ENCODE measurements around the gene PCK1.

The PCK1 gene

GRCh38 chr20:57536771-57537724 is 23.9 kb upstream of the PCK1 start:
- DNase-seq, result no peak

- DNase-seq, result no peak
Measured at GRCh38 chr20:57537822-57538221, 23.1 kb upstream of the PCK1 start.

- DNase-seq, result no peak
Measured at GRCh38 chr20:57539889-57540288, 21.0 kb upstream of the PCK1 start.

GRCh38 chr20:57540890-57541580 is 19.9 kb upstream of the PCK1 start:
- DNase-seq, result no peak

- DNase-seq, result no peak
Measured at GRCh38 chr20:57543754-57544153, 17.2 kb upstream of the PCK1 start.

GRCh38 chr20:57544838-57545564 is 15.9 kb upstream of the PCK1 start:
- peak in 1 of 2 experiments; percentile 10 for DNase-seq

GRCh38 chr20:57545927-57546662 is 14.8 kb upstream of the PCK1 start:
- no peak for DNase-seq

GRCh38 chr20:57546956-57547649 is 13.8 kb upstream of the PCK1 start:
- no peak for DNase-seq

GRCh38 chr20:57548177-57549058 is 12.5 kb upstream of the PCK1 start:
- no peak for DNase-seq

GRCh38 chr20:57552471-57552870 is 8.4 kb upstream of the PCK1 start:
- no peak for DNase-seq

- DNase-seq, result peak; percentile 12 to 67
Measured at GRCh38 chr20:57553376-57554018, 7.4 kb upstream of the PCK1 start.

- no peak for DNase-seq
Measured at GRCh38 chr20:57555457-57556184, 5.3 kb upstream of the PCK1 start.

GRCh38 chr20:57556980-57557274 is 4.0 kb upstream of the PCK1 start:
- DNase-seq, result no peak

- no peak for DNase-seq
Measured at GRCh38 chr20:57557926-57558613, 2.8 kb upstream of the PCK1 start.

- no peak for DNase-seq
Measured at GRCh38 chr20:57558614-57559288, 2.2 kb upstream of the PCK1 start.

- DNase-seq, result no peak
Measured at GRCh38 chr20:57559289-57559634, 1.6 kb upstream of the PCK1 start.

- no peak for DNase-seq
Measured at GRCh38 chr20:57559658-57560553, 1.0 kb upstream of the PCK1 start.

All from NCI-H2081 (cell line).